H1 (cell line): ENCODE measurements around the gene FGF11. TPM values are rescaled to one million over a fixed set of nuclear protein-coding genes. Genes with fewer than 3 reads are reported as not detected.

Experiments used
- ASH2L ChIP-seq: fragments of 200-600, 300-600 bp; sonication (generic); IDR thresholded peaks from one replicate; pipeline ENCODE4 v1.7.1; 2017; ENCODE audit warnings: low read length
- ATF2 ChIP-seq: IDR thresholded peaks from 2 replicates; pipeline ENCODE4 v1.6.1; 2012; ENCODE audit warnings: low read length, inconsistent platforms
- CHD2 ChIP-seq: IDR thresholded peaks from 2 replicates; pipeline ENCODE4 v1.6.1; 2012; ENCODE audit warnings: low read length, improper control_type of control experiment
- CTCF ChIP-seq, 3 experiments: IDR thresholded peaks; 1 replicate in 2 of 3; 2 replicates in 1 of 3; pipeline versions ENCODE4 v1.5.1 to v1.6.1; 2011; ENCODE audit warnings: low read length in 3 of 3, mild to moderate bottlenecking in 3 of 3, inconsistent platforms in 2 of 3, low read depth in 1 of 3, moderate library complexity in 1 of 3; ENCODE audit not compliant: insufficient read depth in 1 of 3; ENCODE audit errors: control extremely low read depth in 1 of 3
- KDM4A ChIP-seq: IDR thresholded peaks from one replicate; pipeline ENCODE4 v1.7.1; 2012; ENCODE audit warnings: low read depth, mild to moderate bottlenecking, moderate library complexity, low read length, inconsistent platforms; ENCODE audit not compliant: severe bottlenecking
- MAX ChIP-seq: IDR thresholded peaks from 2 replicates; pipeline ENCODE4 v1.6.1; 2012; ENCODE audit warnings: inconsistent platforms
- POLR2A ChIP-seq, 2 experiments: IDR thresholded peaks; 1 replicate in 1 of 2; 2 replicates in 1 of 2; pipeline ENCODE4 v1.6.1; 2011; ENCODE audit warnings: low read depth in 2 of 2, low read length in 2 of 2, mild to moderate bottlenecking in 2 of 2; ENCODE audit errors: control extremely low read depth in 1 of 2
- POLR2AphosphoS5 ChIP-seq: IDR thresholded peaks from 2 replicates; pipeline ENCODE4 v1.6.1; 2011; ENCODE audit warnings: low read depth, low read length
- RFX5 ChIP-seq: IDR thresholded peaks from 2 replicates; pipeline ENCODE4 v1.6.1; 2011; ENCODE audit warnings: low read depth, low read length, improper control_type of control experiment, borderline replicate concordance
- SAP30 ChIP-seq: fragments of 300-600 bp; sonication (generic); IDR thresholded peaks from 2 replicates; pipeline ENCODE4 v1.7.1; 2012; ENCODE audit warnings: low read length, moderate library complexity, mild to moderate bottlenecking, inconsistent platforms; ENCODE audit not compliant: insufficient read depth, insufficient replicate concordance
- SIN3A ChIP-seq, 2 experiments: IDR thresholded peaks in 1 of 2; conservative IDR thresholded peaks in 1 of 2; 2 replicates each; pipeline ENCODE4 v1.6.1; 2011 to 2012; ENCODE audit warnings: low read length in 2 of 2, improper control_type of control experiment in 1 of 2, low read depth in 1 of 2, mild to moderate bottlenecking in 1 of 2
- SP1 ChIP-seq: IDR thresholded peaks from 2 replicates; pipeline ENCODE4 v1.6.1; 2011; ENCODE audit warnings: low read depth, low read length
- SUZ12 ChIP-seq: fragments of 200-600 bp; sonication (generic); IDR thresholded peaks from 2 replicates; pipeline ENCODE4 v1.6.1; 2012; ENCODE audit warnings: mild to moderate bottlenecking, inconsistent platforms, low read length, moderate library complexity, mixed read lengths
- TBP ChIP-seq: IDR thresholded peaks from 2 replicates; pipeline ENCODE4 v1.6.1; 2011; ENCODE audit warnings: low read depth, low read length, improper control_type of control experiment
- TEAD4 ChIP-seq: IDR thresholded peaks from 2 replicates; pipeline ENCODE4 v1.6.1; 2012; ENCODE audit warnings: low read depth, low read length, inconsistent platforms, mixed read lengths
- USF2 ChIP-seq: IDR thresholded peaks from 2 replicates; pipeline ENCODE4 v1.6.1; 2011; ENCODE audit warnings: low read length, improper control_type of control experiment
- YY1 ChIP-seq: IDR thresholded peaks from 2 replicates; pipeline ENCODE4 v1.6.1; 2011; ENCODE audit warnings: low read depth, mild to moderate bottlenecking, low read length
- polyA plus RNA-seq, 7 experiments: library from polyadenylated mRNA; depleted of rRNA in 3 of 7; stranded (reverse) in 5 of 7; unstranded in 2 of 7; fragments of >200 nt in 5 of 7; fragments of 200-250 nt in 2 of 7; gene quantifications; 1 replicate in 5 of 7; 2 replicates in 1 of 7; 4 replicates in 1 of 7; pipeline versions ENCODE4 v1.2.1 to v1.2.3, GENCODE V29; 2011 to 2013; ENCODE audit warnings: missing spikeins in 2 of 7, mixed read lengths in 2 of 7
- total RNA-seq: library from RNA; stranded (reverse); fragmentation: NEBNext Ultra II Directional; extraction: Animal tissue kit (Norgen Biotek cat#: 25700); gene quantifications from 2 replicates; pipeline ENCODE4 v1.2.1, GENCODE V29; 2021

The FGF11 gene
- total and polyA plus RNA-seq, 2 of the 8 experiments (the other 6 are each of a cell fraction or from before 2014, with no cell fraction given) = 11.8 to 26.1 TPM

GRCh38 chr17:7435676-7436555, 3.4 kb upstream of the FGF11 start (continued):
- TF ChIP-seq USF2 (0 out of 2 replicates have a peak, but pooled peaks have one; percentile 5), KDM4A (no peak), SUZ12 (peak; percentile 20; the same call in 1 of the 2 replicates), TBP (no peak), SP1 (no peak), SIN3A (conservative IDR thresholded peaks at IDR 0.05 in 1 of 2, IDR thresholded peaks at IDR 0.05 in 1 of 2; ENCODE audit: low read depth in 1 of 2, low read length in 2 of 2) (0 out of 4 replicates have a peak, but pooled peaks have one; percentile 10 to 36), ATF2 (no peak), POLR2AphosphoS5 (peak; percentile 53), MAX (peak; percentile 13; the same call in 1 of the 2 replicates), RFX5 (no peak), ASH2L (peak; percentile 62), CHD2 (no peak), POLR2A (IDR thresholded peaks at IDR 0.05; ENCODE audit: control extremely low read depth in 1 of 2, low read depth in 2 of 2, low read length in 2 of 2) (peak in 1 of 2 experiments; percentile 66; a peak in 1 of 3 replicates), TEAD4 (no peak), SAP30 (peak; percentile 79), YY1 (0 out of 2 replicates have a peak, but pooled peaks have one; percentile 23), CTCF (IDR thresholded peaks at IDR 0.05; ENCODE audit: control extremely low read depth in 1 of 3, insufficient read depth in 1 of 3, low read depth in 1 of 3, low read length in 3 of 3) (peak; percentile 4 to 20 (median 13); a peak in 2 of 4 replicates)
